CD4-positive, alpha-beta T cell (primary cell): ENCODE data around the gene SCARB1. TPM values are rescaled to one million over a fixed set of nuclear protein-coding genes. Genes with fewer than 3 reads are reported as not detected.

Source experiments
- ATAC-seq: fragments of 200-7000 bp; cut with Tn5 transposase; one replicate; pipeline ENCODE4 v1.10.0; 2022; ENCODE audit warnings: mild to moderate bottlenecking; ENCODE audit not compliant: poor library complexity
- CTCF ChIA-PET: fragments of 350-600 bp; sonication (Branson Sonifier 250); formaldehyde crosslinking; loops from one replicate; lab custom pipeline; 2021; ENCODE audit warnings: antibody characterized with exemption, inconsistent platforms; lab: Charles Lee
- POLR2A ChIA-PET: fragments of 350-600 bp; sonication (Branson Sonifier 250); formaldehyde crosslinking; loops from one replicate; lab custom pipeline; 2021; ENCODE audit warnings: antibody characterized with exemption, inconsistent platforms; lab: Charles Lee
- DNase-seq, 14 experiments: peaks; one replicate each; pipeline ENCODE4 v3.0.0-alpha.2; 2013 to 2020; ENCODE audit warnings: mixed read lengths in 2 of 14
- H3K27ac ChIP-seq, 2 donors: one replicate each; pipeline versions ENCODE4 v1.5.1 to v1.7.0; 2013; ENCODE audit warnings: low read length in 2 of 2, low read depth in 1 of 2, mild to moderate bottlenecking in 1 of 2
- H3K27me3 ChIP-seq, 2 experiments: 1 replicate in 1 of 2; 2 replicates in 1 of 2; pipeline versions ENCODE4 v1.6.1 to v1.7.0; 2013; ENCODE audit warnings: low read length in 2 of 2, control low read depth in 1 of 2, mild to moderate bottlenecking in 1 of 2, moderate library complexity in 1 of 2; ENCODE audit not compliant: insufficient read depth in 2 of 2, control insufficient read depth in 1 of 2
- H3K36me3 ChIP-seq: one replicate; pipeline ENCODE4 v1.6.1; 2013; ENCODE audit warnings: low read length, control low read depth; ENCODE audit not compliant: insufficient read depth
- H3K4me1 ChIP-seq: one replicate; pipeline ENCODE4 v1.6.1; 2013; ENCODE audit warnings: low read length, control low read depth; ENCODE audit not compliant: insufficient read depth
- H3K4me3 ChIP-seq: one replicate; pipeline ENCODE4 v1.5.1; 2013; ENCODE audit warnings: mild to moderate bottlenecking, low read length, moderate library complexity
- H3K9me3 ChIP-seq, 2 experiments: 1 replicate in 1 of 2; 2 replicates in 1 of 2; pipeline versions ENCODE4 v1.6.1 to v1.7.0; 2013; ENCODE audit warnings: low read length in 2 of 2, mild to moderate bottlenecking in 2 of 2, control low read depth in 1 of 2, moderate library complexity in 1 of 2; ENCODE audit not compliant: control insufficient read depth in 1 of 2, insufficient read depth in 1 of 2
- H3K27ac Mint-ChIP-seq: one replicate; pipeline ENCODE4 v1.8.0; 2020; ENCODE audit warnings: mixed read lengths
- H3K27me3 Mint-ChIP-seq: one replicate; pipeline ENCODE4 v1.8.0; 2021; ENCODE audit warnings: mixed read lengths
- H3K36me3 Mint-ChIP-seq: one replicate; pipeline ENCODE4 v1.8.0; 2021; ENCODE audit warnings: low read depth, mixed read lengths
- H3K4me1 Mint-ChIP-seq: one replicate; pipeline ENCODE4 v1.8.0; 2021; ENCODE audit warnings: low read depth, mixed read lengths
- H3K4me3 Mint-ChIP-seq: one replicate; pipeline ENCODE4 v1.8.0; 2020; ENCODE audit warnings: mild to moderate bottlenecking, mixed read lengths
- H3K9me3 Mint-ChIP-seq: one replicate; pipeline ENCODE4 v1.8.0; 2020; ENCODE audit warnings: mixed read lengths
- CTCF ChIP-seq: fragments of 200-600 bp; IDR thresholded peaks from one replicate; pipeline ENCODE4 v1.8.0; 2022; ENCODE audit warnings: antibody characterized with exemption, mild to moderate bottlenecking
- intact Hi-C, 2 experiments: fragments of 100-400 bp; cut with DNase I in 1 of 2; cut with micrococcal nuclease in 1 of 2; formaldehyde crosslinking; loops; one replicate each; pipeline versions ENCODE4 v1.15.1 to v1.9.0; 2023 to 2025; cut with DNase I, micrococcal nuclease
- total RNA-seq, 174 experiments: library from RNA in 2 of 174; stranded (reverse) in 2 of 174; gene quantifications; one replicate each; pipeline ENCODE4 v1.2.3 and lab custom pipeline; 2021 to 2026

SCARB1 gene
- total RNA-seq, 2 experiments from 2014 or later = 2.3 to 3.7 TPM

GRCh38 chr12:124742111-124742510 lies 121.6 kb downstream of the SCARB1 start:
- intact Hi-C loops = no loop called here
- H3K36me3 Mint-ChIP-seq = no peaks in the 10 kb centered on the region
- H3K27ac ChIP-seq = no peak overlapping the region
- H3K9me3 ChIP-seq = peaks cover 0 to 8% of the 10 kb centered on the region in 2 experiments
- no peak overlapping the region for H3K4me3 Mint-ChIP-seq
- CTCF ChIA-PET = no interaction called here
- no peak for TF ChIP-seq CTCF
- peaks cover 20% of the 10 kb centered on the region for H3K4me1 Mint-ChIP-seq
- H3K36me3 ChIP-seq = no peaks in the 10 kb centered on the region
- H3K27ac Mint-ChIP-seq = no peak overlapping the region
- H3K4me1 ChIP-seq = peaks cover 21% of the 10 kb centered on the region
- no peaks in the 10 kb centered on the region for H3K27me3 ChIP-seq
- H3K9me3 Mint-ChIP-seq = no peaks in the 10 kb centered on the region
- peaks cover 12% of the 10 kb centered on the region for H3K27me3 Mint-ChIP-seq
- POLR2A ChIA-PET = no interaction called here
- DNase-seq = no peak
- no peak for ATAC-seq
- H3K4me3 ChIP-seq = no peak overlapping the region

- ChIA-PET CTCF (no interaction called here), POLR2A (interaction anchor here (0.6 kb wide), 1 partner anchor 677 kb away, joined by 4 read pairs; no protein-coding TSS in a partner anchor)
- Histone ChIP-seq H3K27me3 (no peaks in the 10 kb centered on the region), H3K9me3 (peaks cover 0 to 12% of the 10 kb centered on the region in 2 experiments), H3K4me1 (peaks cover 27% of the 10 kb centered on the region), H3K27ac (no peak overlapping the region), H3K4me3 (no peak overlapping the region), H3K36me3 (no peaks in the 10 kb centered on the region)
- intact Hi-C loops = no loop called here
- Mint-ChIP-seq H3K4me1 (peaks cover 19% of the 10 kb centered on the region), H3K27me3 (peaks cover 8% of the 10 kb centered on the region), H3K27ac (no peak overlapping the region), H3K36me3 (no peaks in the 10 kb centered on the region), H3K9me3 (no peaks in the 10 kb centered on the region), H3K4me3 (no peak overlapping the region)
- no peak for TF ChIP-seq CTCF
- ATAC-seq (no peak), DNase-seq (no peak)
Measured at GRCh38 chr12:124741211-124741610, 122.5 kb downstream of the SCARB1 start.

- Mint-ChIP-seq H3K9me3 (no peaks in the 10 kb centered on the region), H3K27me3 (peaks cover 5% of the 10 kb centered on the region), H3K36me3 (no peaks in the 10 kb centered on the region), H3K27ac (no peak overlapping the region), H3K4me3 (no peak overlapping the region), H3K4me1 (peaks cover 20% of the 10 kb centered on the region)
- CTCF ChIA-PET = no interaction called here
- peaks cover 0 to 12% of the 10 kb centered on the region in 2 experiments for H3K9me3 ChIP-seq
- POLR2A ChIA-PET = no interaction called here
- no peaks in the 10 kb centered on the region for H3K36me3 ChIP-seq
- H3K4me3 ChIP-seq = no peak overlapping the region
- peaks cover 27% of the 10 kb centered on the region for H3K4me1 ChIP-seq
- DNase-seq = peak in 1 of 14 experiments; percentile 45
- no peak for TF ChIP-seq CTCF
- intact Hi-C loops = no loop called here
- ATAC-seq = no peak
- no peak overlapping the region for H3K27ac ChIP-seq
- no peaks in the 10 kb centered on the region for H3K27me3 ChIP-seq
Measured at GRCh38 chr12:124740691-124741137, 123.0 kb downstream of the SCARB1 start.
